WTC11 (cell line): ENCODE measurements around the gene PLPP2. TPM values are rescaled to one million over a fixed set of nuclear protein-coding genes. Genes with fewer than 3 reads are reported as not detected.
A peak's percentile ranks its signal among the peaks of the same experiment; 100 is the strongest.

ENCODE experiments used
- CBFB ChIP-seq: sonication (generic); formaldehyde crosslinking; IDR thresholded peaks from 2 replicates; pipeline ENCODE4 v1.8.1; 2022; ENCODE audit warnings: mild to moderate bottlenecking, low read depth, missing genetic modification reagents
- ESRRA ChIP-seq: sonication (generic); formaldehyde crosslinking; IDR thresholded peaks from 2 replicates; pipeline ENCODE4 v1.8.1; 2022; ENCODE audit warnings: mild to moderate bottlenecking, missing genetic modification reagents, borderline replicate concordance
- FOXP1 ChIP-seq: sonication (generic); formaldehyde crosslinking; IDR thresholded peaks from 2 replicates; pipeline ENCODE4 v1.8.0; 2022; ENCODE audit warnings: missing genetic modification reagents, mild to moderate bottlenecking, moderate library complexity, borderline replicate concordance
- JUN ChIP-seq: sonication (generic); formaldehyde crosslinking; IDR thresholded peaks from 2 replicates; pipeline ENCODE4 v1.8.0; 2023; ENCODE audit warnings: mild to moderate bottlenecking, missing genetic modification reagents
- NFYB ChIP-seq: sonication (generic); formaldehyde crosslinking; conservative IDR thresholded peaks from 2 replicates; pipeline ENCODE4 v1.8.0; 2022; ENCODE audit warnings: low read depth, missing genetic modification reagents
- NR1H2 ChIP-seq: sonication (generic); formaldehyde crosslinking; IDR thresholded peaks from 2 replicates; pipeline ENCODE4 v1.9.0; 2021; ENCODE audit warnings: mild to moderate bottlenecking, moderate library complexity, missing genetic modification reagents
- RORB ChIP-seq: fragments of 250-450 bp; sonication (Bioruptor Pico); IDR thresholded peaks from 2 replicates; pipeline ENCODE4 v1.9.0; 2021; ENCODE audit warnings: mild to moderate bottlenecking
- SMAD3 ChIP-seq: sonication (generic); formaldehyde crosslinking; IDR thresholded peaks from 2 replicates; pipeline ENCODE4 v1.8.0; 2022; ENCODE audit warnings: missing genetic modification reagents, mild to moderate bottlenecking, borderline replicate concordance
- SMAD4 ChIP-seq: sonication (generic); formaldehyde crosslinking; IDR thresholded peaks from 2 replicates; pipeline ENCODE4 v1.8.0; 2022; ENCODE audit warnings: mild to moderate bottlenecking, missing genetic modification reagents
- TEAD4 ChIP-seq: sonication (generic); formaldehyde crosslinking; IDR thresholded peaks from 2 replicates; pipeline ENCODE4 v1.8.0; 2022; ENCODE audit warnings: mild to moderate bottlenecking, missing genetic modification reagents
- ZNF138 ChIP-seq: sonication (generic); formaldehyde crosslinking; conservative IDR thresholded peaks from 2 replicates; pipeline ENCODE4 v1.8.1; 2022; ENCODE audit warnings: mild to moderate bottlenecking, moderate library complexity, missing genetic modification reagents
- ZNF423 ChIP-seq: fragments of 250-450 bp; sonication (Bioruptor Pico); IDR thresholded peaks from 2 replicates; pipeline ENCODE4 v2.1.2; 2022; ENCODE audit warnings: mild to moderate bottlenecking, moderate library complexity
- total RNA-seq: library from RNA; stranded (reverse); gene quantifications from 3 replicates; pipeline ENCODE4 v1.2.3, GENCODE V29; 2021
- TF ChIP-seq, protein P1 (sequence below): sonication (generic); formaldehyde crosslinking; IDR thresholded peaks from 2 replicates; pipeline ENCODE4 v1.8.0; 2023; ENCODE audit warnings: mild to moderate bottlenecking, missing genetic modification reagents
- TF ChIP-seq, protein P2 (sequence below): sonication (generic); formaldehyde crosslinking; IDR thresholded peaks from 2 replicates; pipeline ENCODE4 v1.8.0; 2022; ENCODE audit warnings: mild to moderate bottlenecking, missing genetic modification reagents
- TF ChIP-seq, protein P3 (sequence below): fragments of 250-450 bp; sonication (Bioruptor Pico); conservative IDR thresholded peaks from 2 replicates; pipeline ENCODE4 v1.9.0; 2021; ENCODE audit warnings: mild to moderate bottlenecking
- TF ChIP-seq, protein P4 (sequence below): sonication (generic); formaldehyde crosslinking; IDR thresholded peaks from 2 replicates; pipeline ENCODE4 v1.8.1; 2022; ENCODE audit warnings: mild to moderate bottlenecking, moderate library complexity, missing genetic modification reagents
- TF ChIP-seq, protein P5 (sequence below): sonication (generic); formaldehyde crosslinking; IDR thresholded peaks from 2 replicates; pipeline ENCODE4 v1.8.1; 2023; ENCODE audit warnings: mild to moderate bottlenecking, missing genetic modification reagents, moderate library complexity
- TF ChIP-seq, protein P6 (sequence below): fragments of 250-450 bp; sonication (Bioruptor Pico); IDR thresholded peaks from 2 replicates; pipeline ENCODE4 v1.9.0; 2021; ENCODE audit warnings: mild to moderate bottlenecking, borderline replicate concordance
- TF ChIP-seq, protein P7 (sequence below): sonication (generic); formaldehyde crosslinking; IDR thresholded peaks from 2 replicates; pipeline ENCODE4 v1.8.1; 2023; ENCODE audit warnings: mild to moderate bottlenecking, missing genetic modification reagents

PLPP2 gene
- total RNA-seq, 1 experiment from 2014 or later = 78.7 TPM

DNA sequence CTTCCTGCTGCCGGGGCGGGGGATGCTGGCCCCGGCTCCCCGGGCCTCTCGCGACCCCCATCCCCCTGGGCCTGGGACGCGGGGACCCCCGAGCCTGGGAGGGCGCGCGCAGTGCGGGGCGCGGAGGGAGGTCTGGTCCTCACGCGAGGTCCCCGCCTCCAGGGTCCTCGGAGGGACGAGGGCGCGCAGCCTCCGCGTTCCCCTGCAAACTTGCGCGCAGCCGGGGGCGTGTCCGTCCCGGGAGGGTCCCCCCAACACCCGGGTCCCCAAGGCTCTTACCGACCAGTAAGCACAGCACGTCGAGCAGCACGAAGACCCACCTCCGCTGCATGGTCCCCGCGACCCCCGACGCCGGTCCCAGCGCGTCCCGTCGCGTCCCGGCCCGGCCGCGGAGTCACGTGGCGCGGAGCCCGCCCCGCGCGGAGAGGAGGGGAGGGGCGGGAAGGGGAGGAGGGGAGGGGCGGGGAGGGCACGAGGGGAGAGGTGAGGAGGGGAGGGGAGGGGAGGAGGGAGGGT lies at the start of gene PLPP2 (continued):
- TF ChIP-seq, protein P1, sequence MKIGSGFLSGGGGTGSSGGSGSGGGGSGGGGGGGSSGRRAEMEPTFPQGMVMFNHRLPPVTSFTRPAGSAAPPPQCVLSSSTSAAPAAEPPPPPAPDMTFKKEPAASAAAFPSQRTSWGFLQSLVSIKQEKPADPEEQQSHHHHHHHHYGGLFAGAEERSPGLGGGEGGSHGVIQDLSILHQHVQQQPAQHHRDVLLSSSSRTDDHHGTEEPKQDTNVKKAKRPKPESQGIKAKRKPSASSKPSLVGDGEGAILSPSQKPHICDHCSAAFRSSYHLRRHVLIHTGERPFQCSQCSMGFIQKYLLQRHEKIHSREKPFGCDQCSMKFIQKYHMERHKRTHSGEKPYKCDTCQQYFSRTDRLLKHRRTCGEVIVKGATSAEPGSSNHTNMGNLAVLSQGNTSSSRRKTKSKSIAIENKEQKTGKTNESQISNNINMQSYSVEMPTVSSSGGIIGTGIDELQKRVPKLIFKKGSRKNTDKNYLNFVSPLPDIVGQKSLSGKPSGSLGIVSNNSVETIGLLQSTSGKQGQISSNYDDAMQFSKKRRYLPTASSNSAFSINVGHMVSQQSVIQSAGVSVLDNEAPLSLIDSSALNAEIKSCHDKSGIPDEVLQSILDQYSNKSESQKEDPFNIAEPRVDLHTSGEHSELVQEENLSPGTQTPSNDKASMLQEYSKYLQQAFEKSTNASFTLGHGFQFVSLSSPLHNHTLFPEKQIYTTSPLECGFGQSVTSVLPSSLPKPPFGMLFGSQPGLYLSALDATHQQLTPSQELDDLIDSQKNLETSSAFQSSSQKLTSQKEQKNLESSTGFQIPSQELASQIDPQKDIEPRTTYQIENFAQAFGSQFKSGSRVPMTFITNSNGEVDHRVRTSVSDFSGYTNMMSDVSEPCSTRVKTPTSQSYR = 0 out of 2 replicates have a peak, but pooled peaks have one; percentile 33
- no peak for TF ChIP-seq SMAD3 (CRISPR knock-in tag)
- no peak for TF ChIP-seq SMAD4 (CRISPR knock-in tag)
- TF ChIP-seq NR1H2 (CRISPR knock-in tag) = 0 out of 2 replicates have a peak, but pooled peaks have one; percentile 41
- TF ChIP-seq, protein P2, sequence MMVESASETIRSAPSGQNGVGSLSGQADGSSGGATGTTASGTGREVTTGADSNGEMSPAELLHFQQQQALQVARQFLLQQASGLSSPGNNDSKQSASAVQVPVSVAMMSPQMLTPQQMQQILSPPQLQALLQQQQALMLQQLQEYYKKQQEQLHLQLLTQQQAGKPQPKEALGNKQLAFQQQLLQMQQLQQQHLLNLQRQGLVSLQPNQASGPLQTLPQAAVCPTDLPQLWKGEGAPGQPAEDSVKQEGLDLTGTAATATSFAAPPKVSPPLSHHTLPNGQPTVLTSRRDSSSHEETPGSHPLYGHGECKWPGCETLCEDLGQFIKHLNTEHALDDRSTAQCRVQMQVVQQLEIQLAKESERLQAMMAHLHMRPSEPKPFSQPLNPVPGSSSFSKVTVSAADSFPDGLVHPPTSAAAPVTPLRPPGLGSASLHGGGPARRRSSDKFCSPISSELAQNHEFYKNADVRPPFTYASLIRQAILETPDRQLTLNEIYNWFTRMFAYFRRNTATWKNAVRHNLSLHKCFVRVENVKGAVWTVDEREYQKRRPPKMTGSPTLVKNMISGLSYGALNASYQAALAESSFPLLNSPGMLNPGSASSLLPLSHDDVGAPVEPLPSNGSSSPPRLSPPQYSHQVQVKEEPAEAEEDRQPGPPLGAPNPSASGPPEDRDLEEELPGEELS (CRISPR knock-in tag) = peak; percentile 84
- no peak for TF ChIP-seq RORB (CRISPR knock-in tag)
- TF ChIP-seq ZNF423 (CRISPR knock-in tag) = no peak
- TF ChIP-seq, protein P3, sequence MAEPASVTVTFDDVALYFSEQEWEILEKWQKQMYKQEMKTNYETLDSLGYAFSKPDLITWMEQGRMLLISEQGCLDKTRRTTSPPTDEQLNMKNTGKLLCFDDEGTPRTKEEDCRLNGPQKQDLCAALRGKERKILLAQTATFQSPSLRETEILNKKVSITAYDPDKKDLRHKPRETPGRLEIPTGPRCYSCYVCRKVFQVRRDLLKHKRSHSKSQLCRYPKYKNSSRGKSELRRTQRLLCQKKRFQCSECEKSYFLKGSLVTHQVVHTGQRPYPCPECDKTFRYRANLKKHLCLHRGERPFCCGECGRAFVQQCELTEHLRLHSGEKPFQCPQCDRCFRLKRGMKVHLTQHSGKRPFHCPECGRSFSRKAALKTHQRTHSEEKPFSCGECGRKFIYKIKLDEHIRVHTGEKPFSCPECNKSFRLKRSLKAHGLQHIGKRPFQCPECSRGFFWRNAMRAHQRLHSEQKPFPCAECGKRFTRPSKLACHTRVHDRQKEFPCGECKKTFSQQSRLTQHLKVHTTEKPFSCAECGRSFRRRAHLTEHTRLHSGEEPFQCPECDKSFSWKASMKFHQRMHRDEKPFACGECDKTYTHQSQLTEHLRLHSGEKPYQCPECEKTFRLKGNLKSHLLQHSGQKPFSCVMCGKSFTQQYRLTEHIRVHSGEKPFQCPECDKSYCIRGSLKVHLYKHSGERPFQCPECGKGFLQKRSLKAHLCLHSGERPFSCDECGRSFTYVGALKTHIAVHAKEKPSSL (CRISPR knock-in tag) = no peak
- no peak for TF ChIP-seq CBFB (CRISPR knock-in tag)
- peak; percentile 69; the same call in 1 of the 2 replicates for TF ChIP-seq FOXP1 (CRISPR knock-in tag)
- TF ChIP-seq, protein P4, sequence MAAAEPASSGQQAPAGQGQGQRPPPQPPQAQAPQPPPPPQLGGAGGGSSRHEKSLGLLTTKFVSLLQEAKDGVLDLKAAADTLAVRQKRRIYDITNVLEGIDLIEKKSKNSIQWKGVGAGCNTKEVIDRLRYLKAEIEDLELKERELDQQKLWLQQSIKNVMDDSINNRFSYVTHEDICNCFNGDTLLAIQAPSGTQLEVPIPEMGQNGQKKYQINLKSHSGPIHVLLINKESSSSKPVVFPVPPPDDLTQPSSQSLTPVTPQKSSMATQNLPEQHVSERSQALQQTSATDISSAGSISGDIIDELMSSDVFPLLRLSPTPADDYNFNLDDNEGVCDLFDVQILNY = no peak
- 0 out of 2 replicates have a peak, but pooled peaks have one; percentile 30 for TF ChIP-seq NFYB
- TF ChIP-seq ESRRA (CRISPR knock-in tag) = 0 out of 2 replicates have a peak, but pooled peaks have one; percentile 28
- TF ChIP-seq JUN (CRISPR knock-in tag) = 0 out of 2 replicates have a peak, but pooled peaks have one; percentile 17
- TF ChIP-seq, protein P5, sequence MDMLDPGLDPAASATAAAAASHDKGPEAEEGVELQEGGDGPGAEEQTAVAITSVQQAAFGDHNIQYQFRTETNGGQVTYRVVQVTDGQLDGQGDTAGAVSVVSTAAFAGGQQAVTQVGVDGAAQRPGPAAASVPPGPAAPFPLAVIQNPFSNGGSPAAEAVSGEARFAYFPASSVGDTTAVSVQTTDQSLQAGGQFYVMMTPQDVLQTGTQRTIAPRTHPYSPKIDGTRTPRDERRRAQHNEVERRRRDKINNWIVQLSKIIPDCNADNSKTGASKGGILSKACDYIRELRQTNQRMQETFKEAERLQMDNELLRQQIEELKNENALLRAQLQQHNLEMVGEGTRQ = peak; percentile 86
- TF ChIP-seq, protein P6, sequence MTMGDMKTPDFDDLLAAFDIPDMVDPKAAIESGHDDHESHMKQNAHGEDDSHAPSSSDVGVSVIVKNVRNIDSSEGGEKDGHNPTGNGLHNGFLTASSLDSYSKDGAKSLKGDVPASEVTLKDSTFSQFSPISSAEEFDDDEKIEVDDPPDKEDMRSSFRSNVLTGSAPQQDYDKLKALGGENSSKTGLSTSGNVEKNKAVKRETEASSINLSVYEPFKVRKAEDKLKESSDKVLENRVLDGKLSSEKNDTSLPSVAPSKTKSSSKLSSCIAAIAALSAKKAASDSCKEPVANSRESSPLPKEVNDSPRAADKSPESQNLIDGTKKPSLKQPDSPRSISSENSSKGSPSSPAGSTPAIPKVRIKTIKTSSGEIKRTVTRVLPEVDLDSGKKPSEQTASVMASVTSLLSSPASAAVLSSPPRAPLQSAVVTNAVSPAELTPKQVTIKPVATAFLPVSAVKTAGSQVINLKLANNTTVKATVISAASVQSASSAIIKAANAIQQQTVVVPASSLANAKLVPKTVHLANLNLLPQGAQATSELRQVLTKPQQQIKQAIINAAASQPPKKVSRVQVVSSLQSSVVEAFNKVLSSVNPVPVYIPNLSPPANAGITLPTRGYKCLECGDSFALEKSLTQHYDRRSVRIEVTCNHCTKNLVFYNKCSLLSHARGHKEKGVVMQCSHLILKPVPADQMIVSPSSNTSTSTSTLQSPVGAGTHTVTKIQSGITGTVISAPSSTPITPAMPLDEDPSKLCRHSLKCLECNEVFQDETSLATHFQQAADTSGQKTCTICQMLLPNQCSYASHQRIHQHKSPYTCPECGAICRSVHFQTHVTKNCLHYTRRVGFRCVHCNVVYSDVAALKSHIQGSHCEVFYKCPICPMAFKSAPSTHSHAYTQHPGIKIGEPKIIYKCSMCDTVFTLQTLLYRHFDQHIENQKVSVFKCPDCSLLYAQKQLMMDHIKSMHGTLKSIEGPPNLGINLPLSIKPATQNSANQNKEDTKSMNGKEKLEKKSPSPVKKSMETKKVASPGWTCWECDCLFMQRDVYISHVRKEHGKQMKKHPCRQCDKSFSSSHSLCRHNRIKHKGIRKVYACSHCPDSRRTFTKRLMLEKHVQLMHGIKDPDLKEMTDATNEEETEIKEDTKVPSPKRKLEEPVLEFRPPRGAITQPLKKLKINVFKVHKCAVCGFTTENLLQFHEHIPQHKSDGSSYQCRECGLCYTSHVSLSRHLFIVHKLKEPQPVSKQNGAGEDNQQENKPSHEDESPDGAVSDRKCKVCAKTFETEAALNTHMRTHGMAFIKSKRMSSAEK (CRISPR knock-in tag) = no peak
- TF ChIP-seq ZNF138 = no peak
- no peak for TF ChIP-seq TEAD4
- TF ChIP-seq, protein P7, sequence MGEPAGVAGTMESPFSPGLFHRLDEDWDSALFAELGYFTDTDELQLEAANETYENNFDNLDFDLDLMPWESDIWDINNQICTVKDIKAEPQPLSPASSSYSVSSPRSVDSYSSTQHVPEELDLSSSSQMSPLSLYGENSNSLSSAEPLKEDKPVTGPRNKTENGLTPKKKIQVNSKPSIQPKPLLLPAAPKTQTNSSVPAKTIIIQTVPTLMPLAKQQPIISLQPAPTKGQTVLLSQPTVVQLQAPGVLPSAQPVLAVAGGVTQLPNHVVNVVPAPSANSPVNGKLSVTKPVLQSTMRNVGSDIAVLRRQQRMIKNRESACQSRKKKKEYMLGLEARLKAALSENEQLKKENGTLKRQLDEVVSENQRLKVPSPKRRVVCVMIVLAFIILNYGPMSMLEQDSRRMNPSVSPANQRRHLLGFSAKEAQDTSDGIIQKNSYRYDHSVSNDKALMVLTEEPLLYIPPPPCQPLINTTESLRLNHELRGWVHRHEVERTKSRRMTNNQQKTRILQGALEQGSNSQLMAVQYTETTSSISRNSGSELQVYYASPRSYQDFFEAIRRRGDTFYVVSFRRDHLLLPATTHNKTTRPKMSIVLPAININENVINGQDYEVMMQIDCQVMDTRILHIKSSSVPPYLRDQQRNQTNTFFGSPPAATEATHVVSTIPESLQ (CRISPR knock-in tag) = no peak
